ENCODE results near the gene MAPK11.

Gene MAPK11

DNA sequence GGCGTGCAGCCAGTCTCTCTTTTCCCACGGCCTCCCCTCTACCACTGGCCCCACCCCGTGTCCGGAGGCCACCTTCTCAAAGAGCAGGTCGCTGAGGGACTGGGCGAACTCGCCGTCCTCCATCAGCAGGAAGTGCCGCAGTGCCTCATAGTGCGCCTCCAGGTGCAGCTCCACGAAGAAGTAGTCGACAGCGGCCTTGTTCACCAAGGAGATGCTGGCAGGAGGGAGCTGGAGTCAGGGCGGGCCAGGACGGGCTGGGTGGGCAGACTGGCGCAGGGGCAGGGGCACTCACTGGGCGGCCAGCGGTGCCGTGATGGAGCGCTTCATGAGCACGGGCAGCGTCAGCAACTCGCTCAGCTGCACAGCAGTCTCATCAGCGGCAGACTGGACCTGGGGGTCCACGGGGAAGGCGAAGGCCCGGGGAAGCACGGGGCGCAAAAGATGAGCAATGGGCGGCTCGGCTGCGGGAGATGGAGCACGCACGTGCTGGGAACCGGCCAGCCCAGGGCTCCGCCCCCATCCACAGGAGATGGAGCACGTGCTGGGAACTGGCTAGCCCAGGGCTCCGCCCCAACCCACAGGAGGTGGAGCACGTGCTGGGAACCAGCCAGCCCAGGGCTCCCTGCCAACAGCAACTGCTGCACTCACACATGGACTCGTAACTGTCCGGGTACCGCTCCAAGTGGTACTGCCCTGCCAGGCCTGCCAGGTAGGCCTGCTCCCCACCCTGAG, 51.0 kb downstream of the MAPK11 start:
- TF ChIP-seq, protein P1, sequence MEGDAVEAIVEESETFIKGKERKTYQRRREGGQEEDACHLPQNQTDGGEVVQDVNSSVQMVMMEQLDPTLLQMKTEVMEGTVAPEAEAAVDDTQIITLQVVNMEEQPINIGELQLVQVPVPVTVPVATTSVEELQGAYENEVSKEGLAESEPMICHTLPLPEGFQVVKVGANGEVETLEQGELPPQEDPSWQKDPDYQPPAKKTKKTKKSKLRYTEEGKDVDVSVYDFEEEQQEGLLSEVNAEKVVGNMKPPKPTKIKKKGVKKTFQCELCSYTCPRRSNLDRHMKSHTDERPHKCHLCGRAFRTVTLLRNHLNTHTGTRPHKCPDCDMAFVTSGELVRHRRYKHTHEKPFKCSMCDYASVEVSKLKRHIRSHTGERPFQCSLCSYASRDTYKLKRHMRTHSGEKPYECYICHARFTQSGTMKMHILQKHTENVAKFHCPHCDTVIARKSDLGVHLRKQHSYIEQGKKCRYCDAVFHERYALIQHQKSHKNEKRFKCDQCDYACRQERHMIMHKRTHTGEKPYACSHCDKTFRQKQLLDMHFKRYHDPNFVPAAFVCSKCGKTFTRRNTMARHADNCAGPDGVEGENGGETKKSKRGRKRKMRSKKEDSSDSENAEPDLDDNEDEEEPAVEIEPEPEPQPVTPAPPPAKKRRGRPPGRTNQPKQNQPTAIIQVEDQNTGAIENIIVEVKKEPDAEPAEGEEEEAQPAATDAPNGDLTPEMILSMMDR (IDR thresholded peaks at IDR 0.05; ENCODE audit: low read depth, low read length, missing control alignments): no peak
- H3K4me3 ChIP-seq (replicated peaks; ENCODE audit: low read depth, low read length): no peak overlapping the region
- DNase-seq (ENCODE audit: extremely low read depth, low read depth): peak; percentile 65

DNA sequence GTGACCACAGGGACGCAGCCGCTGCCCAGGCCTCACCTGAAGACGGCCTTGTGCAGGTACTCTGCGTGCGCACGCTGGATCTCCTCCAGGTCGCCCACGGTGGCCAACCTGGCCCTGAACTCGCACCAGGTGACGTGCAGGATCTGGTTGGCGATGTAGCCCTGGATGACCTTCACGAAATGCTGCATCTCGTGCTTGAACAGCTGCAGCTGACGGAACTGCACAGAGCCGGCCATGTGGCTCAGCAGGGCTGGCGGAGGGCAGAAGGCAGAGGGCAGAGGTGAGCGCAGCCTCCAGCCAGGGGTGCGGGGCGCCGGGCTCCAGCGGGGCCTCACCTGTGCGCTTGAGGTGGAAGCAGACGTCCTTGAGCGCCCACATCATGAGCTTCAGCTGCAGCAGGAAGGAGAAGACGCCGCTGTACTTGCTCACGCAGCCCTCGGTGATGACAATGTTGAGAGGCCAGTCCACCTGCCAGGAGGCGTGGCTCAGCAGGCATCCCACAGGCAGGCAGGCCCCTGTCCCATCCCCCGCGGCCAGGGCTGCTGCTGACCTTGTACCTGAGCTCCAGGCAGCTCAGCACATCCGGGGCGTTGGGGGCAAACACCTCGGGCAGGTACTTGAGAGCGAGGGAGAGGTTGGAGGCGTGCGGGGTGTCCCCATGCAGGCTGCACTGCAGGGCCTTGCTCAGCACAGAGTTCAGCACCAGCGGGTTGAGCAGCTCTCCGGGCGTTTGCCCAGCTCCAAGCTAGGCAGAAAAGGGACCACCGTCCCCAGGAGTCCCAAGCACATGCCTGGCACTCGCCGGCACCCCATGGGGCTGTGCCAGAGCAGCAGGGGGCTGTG, 51.8 kb downstream of the MAPK11 start:
- no peak for DNase-seq (ENCODE audit: extremely low read depth, low read depth)
- H3K4me3 ChIP-seq (replicated peaks; ENCODE audit: low read depth, low read length): no peak overlapping the region
- TF ChIP-seq, protein P1 (IDR thresholded peaks at IDR 0.05; ENCODE audit: low read depth, low read length, missing control alignments): no peak

DNA sequence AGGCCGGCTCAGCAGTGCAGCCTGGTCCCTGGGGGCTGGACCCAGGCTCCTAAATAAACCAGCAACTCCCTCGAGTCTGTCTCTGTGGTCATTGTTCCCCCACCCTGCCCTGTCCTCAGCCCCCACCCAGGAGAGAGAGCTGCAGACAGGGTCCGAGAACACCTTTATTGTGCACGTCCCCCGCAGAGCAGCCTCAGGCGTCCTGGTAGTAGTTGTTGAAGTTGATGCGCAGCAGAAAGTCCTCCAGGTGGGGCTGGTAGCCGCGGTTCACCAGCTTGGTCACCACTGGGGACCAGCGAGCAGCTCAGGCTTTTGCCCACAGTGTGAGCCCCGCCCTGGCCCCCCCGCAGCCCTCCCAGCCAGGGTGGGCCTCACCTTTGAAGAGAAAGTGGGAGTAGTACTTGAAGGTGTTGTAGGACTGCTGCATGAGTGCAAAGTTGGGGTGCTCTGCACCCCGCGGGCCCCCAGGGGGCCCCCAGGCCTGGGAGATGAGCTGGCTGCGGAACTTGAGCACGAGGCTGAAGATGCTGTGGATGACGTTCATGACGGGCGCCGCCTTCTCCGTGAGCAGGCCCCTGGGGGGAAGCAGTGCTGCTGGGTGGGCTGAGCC, 52.5 kb downstream of the MAPK11 start:
- H3K4me3 ChIP-seq (replicated peaks; ENCODE audit: low read depth, low read length): no peak overlapping the region
- TF ChIP-seq, protein P1 (IDR thresholded peaks at IDR 0.05; ENCODE audit: low read depth, low read length, missing control alignments): no peak
- no peak for DNase-seq (ENCODE audit: extremely low read depth, low read depth)

DNA sequence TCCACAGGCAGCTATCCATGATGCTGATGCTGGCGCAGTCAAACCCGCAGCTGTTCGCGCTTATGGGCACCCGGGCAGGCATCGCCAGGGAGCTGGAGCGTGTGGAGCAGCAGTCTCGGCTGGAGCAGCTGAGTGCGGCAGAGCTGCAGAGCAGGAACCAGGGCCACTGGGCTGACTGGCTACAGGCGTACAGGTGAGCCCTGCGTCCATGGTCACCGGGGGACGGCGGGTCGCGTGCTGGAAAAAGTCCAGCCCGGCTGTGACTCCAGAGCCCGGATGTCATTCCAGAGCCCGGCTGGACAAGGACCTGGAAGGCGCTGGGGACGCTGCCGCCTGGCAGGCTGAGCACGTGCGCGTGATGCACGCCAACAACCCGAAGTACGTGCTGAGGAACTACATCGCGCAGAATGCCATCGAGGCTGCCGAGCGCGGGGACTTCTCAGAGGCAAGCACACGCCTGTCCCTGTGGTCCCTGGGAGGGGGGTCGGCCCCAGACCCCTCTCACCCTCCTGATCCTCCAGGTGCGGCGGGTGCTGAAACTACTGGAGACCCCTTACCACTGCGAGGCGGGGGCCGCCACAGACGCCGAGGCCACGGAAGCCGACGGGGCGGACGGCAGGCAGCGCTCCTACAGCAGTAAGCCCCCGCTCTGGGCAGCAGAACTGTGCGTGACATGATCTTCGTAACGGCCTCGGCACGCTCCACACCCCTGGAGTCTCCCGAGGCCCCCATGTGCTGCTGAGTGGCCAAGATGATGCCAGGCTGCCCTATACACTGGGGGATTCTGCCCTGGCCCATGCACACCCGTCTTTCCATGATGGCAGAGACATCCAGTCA, 53.3 kb downstream of the MAPK11 start:
- TF ChIP-seq, protein P1 (IDR thresholded peaks at IDR 0.05; ENCODE audit: low read depth, low read length, missing control alignments): no peak
- DNase-seq (ENCODE audit: extremely low read depth, low read depth): no peak
- H3K4me3 ChIP-seq (replicated peaks; ENCODE audit: low read depth, low read length): no peak overlapping the region

DNA sequence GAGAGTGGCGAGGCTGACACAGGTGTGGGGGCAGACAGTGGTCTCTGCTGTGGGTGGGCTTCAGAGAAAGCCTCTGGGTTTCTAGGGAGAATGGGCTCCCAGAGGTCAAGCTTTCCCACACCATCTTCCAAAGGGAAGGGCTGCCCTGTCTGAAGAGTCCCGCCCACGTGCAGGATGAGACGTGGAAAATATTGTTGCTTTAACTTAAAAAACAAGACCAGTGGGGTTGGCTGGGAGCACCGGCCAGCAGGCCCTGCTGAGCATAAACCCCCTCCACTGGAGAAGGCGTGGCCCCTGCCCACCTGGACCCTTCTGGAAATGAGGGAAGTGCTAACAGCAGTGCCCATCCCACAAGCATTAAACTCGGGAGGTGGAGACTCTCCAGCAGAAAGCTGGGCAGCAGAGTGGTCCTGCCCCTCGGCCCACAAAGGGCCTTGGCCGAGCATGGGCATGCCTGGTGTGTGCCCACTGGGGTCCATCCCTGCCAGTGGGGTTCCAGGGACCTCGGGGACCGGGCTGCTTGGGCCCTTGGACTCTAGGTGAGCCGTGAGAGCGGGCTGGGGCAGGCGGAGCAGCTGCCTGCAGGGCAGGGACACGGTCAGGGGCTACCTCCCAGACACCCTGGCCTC, 54.0 kb downstream of the MAPK11 start:
- DNase-seq (ENCODE audit: extremely low read depth, low read depth): no peak
- H3K4me3 ChIP-seq (replicated peaks; ENCODE audit: low read depth, low read length): no peak overlapping the region
- TF ChIP-seq, protein P1 (IDR thresholded peaks at IDR 0.05; ENCODE audit: low read depth, low read length, missing control alignments): no peak

All from HFF-Myc (cell line).